ENCODE results near the gene ANAPC16. TPM values are rescaled to one million over a fixed set of nuclear protein-coding genes. Genes with fewer than 3 reads are reported as not detected.

The ANAPC16 gene
- total and polyA plus RNA-seq, 2 of the 4 experiments (the other 2 are of a cell fraction) = 25.2 to 26.3 TPM

- no peaks in the 10 kb centered on the region for H3K9me3 ChIP-seq (ENCODE audit: control insufficient read depth, insufficient read depth, low read length)
- POLR2A ChIA-PET (ENCODE audit: unreplicated experiment) = no interaction called here
- H3K9ac ChIP-seq (ENCODE audit: low read depth, low read length) = no peak overlapping the region
- no peak overlapping the region for H3K18ac ChIP-seq (ENCODE audit: low read depth, low read length)
- H3K56ac ChIP-seq (ENCODE audit: extremely low read depth, insufficient read depth, low read length) = no peak overlapping the region
- H4K91ac ChIP-seq (ENCODE audit: insufficient read depth, low read depth, low read length) = no peak overlapping the region
- CTCF ChIA-PET = no interaction called here
- H3K4ac ChIP-seq (ENCODE audit: low read depth, low read length) = no peak overlapping the region; the same call in 1 of the 2 replicates
- H4K20me1 ChIP-seq (ENCODE audit: insufficient read depth, low read length) = no peaks in the 10 kb centered on the region
- no TSS peak for BruUV-seq (replicated peaks)
- no peak overlapping the region for H2BK5ac ChIP-seq (ENCODE audit: low read depth, low read length, poor library complexity, severe bottlenecking)
- dilution Hi-C loops (cut with HindIII; ENCODE audit: low sequenced_read_pairs, unreplicated experiment) = no loop called here
- H4K5ac ChIP-seq (ENCODE audit: low read depth, low read length) = no peak overlapping the region
- H3K23ac ChIP-seq (ENCODE audit: low read depth, low read length) = no peak overlapping the region
- no peak overlapping the region for H2BK15ac ChIP-seq (ENCODE audit: low read depth, low read length)
- no peak overlapping the region for H4K8ac ChIP-seq (ENCODE audit: low read depth in 2 of 2, low read length in 2 of 2)
- peak overlapping the region; percentile 10; the same call in 1 of the 2 replicates for H2BK120ac ChIP-seq (ENCODE audit: low read depth, low read length)
- H3K36me3 ChIP-seq (ENCODE audit: control insufficient read depth, insufficient read depth, low read length) = no peaks in the 10 kb centered on the region
- peak overlapping the region; percentile 19; the same call in 1 of the 2 replicates for H2BK20ac ChIP-seq (ENCODE audit: low read depth, low read length)
- H3K9me1 ChIP-seq (ENCODE audit: insufficient read depth, low read length) = peaks cover 16% of the 10 kb centered on the region
- H3K27me3 ChIP-seq (ENCODE audit: control insufficient read depth, insufficient read depth, low read length) = no peaks in the 10 kb centered on the region
- no peak overlapping the region for H3K4me2 ChIP-seq (ENCODE audit: low read depth, low read length)
- H3K27ac ChIP-seq (ENCODE audit: insufficient read depth, low read length) = no peak overlapping the region
- DNase-seq (no peak), ATAC-seq (ENCODE audit: low read depth) (no peak)
- intact Hi-C loops (cut with micrococcal nuclease) = no loop called here
- H3K79me1 ChIP-seq (ENCODE audit: low read depth in 1 of 2, low read length in 2 of 2) = no peaks in the 10 kb centered on the region
- WGBS, 2 experiments (ENCODE audit: extremely low coverage in 2 of 2, insufficient read length in 1 of 2) = 92% methylated on average over 2 of the region's 8 CpGs; no CpG with 5 or more reads in 1 of the 2 experiments
- no peak overlapping the region for H3K4me3 ChIP-seq (ENCODE audit: insufficient read depth, low read depth, low read length)
- no peak overlapping the region for H2AFZ ChIP-seq (replicated peaks; ENCODE audit: low read length, poor library complexity)
- in situ Hi-C loops (cut with MboI; ENCODE audit: low sequenced_read_pairs) = no loop called here
- H2AK9ac ChIP-seq (replicated peaks; ENCODE audit: low read depth, low read length, poor library complexity) = no peak overlapping the region
- H2AK5ac ChIP-seq (ENCODE audit: low read depth, low read length) = no peak overlapping the region; the same call in 1 of the 2 replicates
- peaks cover 32% of the 10 kb centered on the region for H3K4me1 ChIP-seq (ENCODE audit: control insufficient read depth, insufficient read depth, low read length)
- no peak for TF ChIP-seq ELK1 (IDR thresholded peaks at IDR 0.05; ENCODE audit: borderline replicate concordance, low read depth, low read length)
- no peak for TF ChIP-seq RCOR1 (IDR thresholded peaks at IDR 0.05; ENCODE audit: insufficient replicate concordance, low read length)
- no peak for TF ChIP-seq NFE2L2 (IDR thresholded peaks at IDR 0.05; ENCODE audit: low read depth, low read length)
- TF ChIP-seq RFX5 (IDR thresholded peaks at IDR 0.05; ENCODE audit: low read depth, low read length) = no peak
- no peak for TF ChIP-seq MXI1 (IDR thresholded peaks at IDR 0.05; ENCODE audit: borderline replicate concordance, low read depth, low read length)
- TF ChIP-seq FOS (IDR thresholded peaks at IDR 0.05; ENCODE audit: low read depth, low read length) = no peak
- TF ChIP-seq BHLHE40 (IDR thresholded peaks at IDR 0.05; ENCODE audit: low read depth, low read length) = no peak
- no peak for TF ChIP-seq CHD1 (IDR thresholded peaks at IDR 0.05; ENCODE audit: low read depth, low read length)
- no peak for TF ChIP-seq CEBPB (IDR thresholded peaks at IDR 0.05; ENCODE audit: low read depth, low read length)
- no peak for TF ChIP-seq USF2 (IDR thresholded peaks at IDR 0.05; ENCODE audit: low read depth, low read length)
- TF ChIP-seq RAD21 (IDR thresholded peaks at IDR 0.05; ENCODE audit: low read length) = no peak
- no peak for TF ChIP-seq MAZ (IDR thresholded peaks at IDR 0.05; ENCODE audit: borderline replicate concordance, low read depth, low read length)
- no peak overlapping the region for H3K14ac ChIP-seq (replicated peaks; ENCODE audit: low read depth, low read length)
These were observed 41.5 kb downstream of the ANAPC16 start for GRCh38 chr10:72257051-72257892.
